Measurements from ENCODE around the gene C12orf57. TPM values are rescaled to one million over a fixed set of nuclear protein-coding genes. Genes with fewer than 3 reads are reported as not detected.
A peak's percentile ranks its signal among the peaks of the same experiment; 100 is the strongest.

The C12orf57 gene

GRCh38 chr12:6979021-6979420 is 35.2 kb downstream of the C12orf57 start:
- Histone ChIP-seq H3K36me3 (ENCODE audit: insufficient read depth, low read length) (peaks cover 59% of the 10 kb centered on the region), H3K9me3 (replicated peaks; ENCODE audit: low read length) (no peaks in the 10 kb centered on the region), H3K4me3 (ENCODE audit: low read length) (no peak overlapping the region), H3K4me2 (ENCODE audit: low read length) (no peak overlapping the region), H3K4me1 (ENCODE audit: control insufficient read depth, insufficient read depth, low read length) (no peaks in the 10 kb centered on the region), H3K9ac (ENCODE audit: low read depth, low read length) (no peak overlapping the region), H3K27me3 (ENCODE audit: control insufficient read depth, insufficient read depth, low read length) (no peaks in the 10 kb centered on the region)

- Histone ChIP-seq H3K9ac (ENCODE audit: low read depth, low read length) (no peak overlapping the region), H3K4me1 (ENCODE audit: control insufficient read depth, insufficient read depth, low read length) (no peaks in the 10 kb centered on the region), H3K4me2 (ENCODE audit: low read length) (no peak overlapping the region), H3K9me3 (replicated peaks; ENCODE audit: low read length) (no peaks in the 10 kb centered on the region), H3K4me3 (ENCODE audit: low read length) (no peak overlapping the region), H3K27me3 (ENCODE audit: control insufficient read depth, insufficient read depth, low read length) (no peaks in the 10 kb centered on the region), H3K36me3 (ENCODE audit: insufficient read depth, low read length) (peaks cover 59% of the 10 kb centered on the region)
Measured at GRCh38 chr12:6979453-6979852, 35.6 kb downstream of the C12orf57 start.

DNA sequence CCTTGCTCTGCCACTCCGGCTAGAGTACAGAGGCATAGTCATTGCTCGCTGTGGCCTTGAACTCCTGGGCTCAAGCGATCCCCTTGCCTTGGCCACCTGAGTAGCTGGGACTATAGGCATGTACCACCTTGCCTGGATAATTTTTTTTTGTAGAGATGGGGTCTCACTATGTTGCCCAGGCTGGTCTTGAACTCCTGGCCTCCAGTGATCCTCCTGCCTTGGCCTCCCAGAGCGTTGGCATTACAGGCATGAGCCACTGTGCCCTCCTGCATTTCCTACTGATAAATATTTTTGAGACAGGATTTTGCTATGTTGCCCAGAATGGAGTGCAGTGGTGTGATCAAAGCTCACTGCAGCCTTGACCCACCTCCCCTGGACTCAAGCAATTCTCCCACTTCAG is 36.3 kb downstream of the C12orf57 start:
- Histone ChIP-seq H3K4me1 (ENCODE audit: control insufficient read depth, insufficient read depth, low read length) (no peaks in the 10 kb centered on the region), H3K4me2 (ENCODE audit: low read length) (no peak overlapping the region), H3K36me3 (ENCODE audit: insufficient read depth, low read length) (peaks cover 54% of the 10 kb centered on the region), H3K4me3 (ENCODE audit: low read length) (no peak overlapping the region), H3K27me3 (ENCODE audit: control insufficient read depth, insufficient read depth, low read length) (no peaks in the 10 kb centered on the region), H3K9ac (ENCODE audit: low read depth, low read length) (no peak overlapping the region), H3K9me3 (replicated peaks; ENCODE audit: low read length) (no peaks in the 10 kb centered on the region)

GRCh38 chr12:6980740-6981139 is 36.9 kb downstream of the C12orf57 start:
- no peaks in the 10 kb centered on the region for H3K4me1 ChIP-seq (ENCODE audit: control insufficient read depth, insufficient read depth, low read length)
- no peaks in the 10 kb centered on the region for H3K9me3 ChIP-seq (replicated peaks; ENCODE audit: low read length)
- H3K9ac ChIP-seq (ENCODE audit: low read depth, low read length): no peak overlapping the region
- no peaks in the 10 kb centered on the region for H3K27me3 ChIP-seq (ENCODE audit: control insufficient read depth, insufficient read depth, low read length)
- peaks cover 47% of the 10 kb centered on the region for H3K36me3 ChIP-seq (ENCODE audit: insufficient read depth, low read length)
- no peak overlapping the region for H3K4me3 ChIP-seq (ENCODE audit: low read length)
- no peak overlapping the region for H3K4me2 ChIP-seq (ENCODE audit: low read length)

DNA sequence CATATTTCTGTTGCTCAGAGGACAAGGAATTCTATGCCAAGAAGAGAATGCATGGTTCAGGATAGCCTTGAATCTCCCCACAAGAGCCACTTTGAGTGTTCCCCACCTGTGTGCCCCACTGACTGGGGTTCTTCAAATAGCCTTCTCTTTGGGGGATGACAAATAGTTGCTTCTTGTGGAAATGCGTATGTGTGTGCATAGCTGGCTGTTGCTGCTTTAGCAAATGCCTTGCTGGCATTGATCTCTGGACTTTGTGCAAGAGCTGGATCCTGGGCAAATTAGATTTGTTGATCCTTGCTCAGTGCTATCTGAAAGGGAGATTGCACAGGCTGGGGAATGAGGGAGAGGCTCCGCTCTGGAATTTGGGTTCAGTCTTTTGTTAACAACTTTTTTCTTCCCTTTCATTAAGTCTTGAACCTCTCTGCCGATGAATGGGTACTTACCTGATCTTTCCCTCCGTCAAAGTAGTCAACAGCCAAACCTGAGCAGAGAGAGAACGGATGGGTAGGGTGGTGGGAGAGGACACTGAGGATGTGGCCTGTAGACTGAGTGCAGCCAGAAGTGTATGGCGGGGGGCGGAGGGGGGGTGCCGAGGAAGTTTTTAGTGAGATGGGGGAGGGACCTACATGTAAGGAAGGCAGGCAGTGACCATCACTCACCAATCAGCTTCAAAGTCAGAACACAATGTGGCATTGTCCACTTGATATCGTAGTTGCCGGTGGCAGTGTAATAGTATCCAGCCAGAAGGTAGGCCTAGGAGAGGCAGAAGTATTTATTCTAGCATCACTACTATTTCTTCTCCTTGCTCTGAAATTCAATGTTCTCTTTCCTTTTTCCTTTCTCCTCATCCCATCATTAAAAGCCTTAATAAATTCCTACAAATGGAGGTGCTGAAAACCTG is 37.6 kb downstream of the C12orf57 start:
- H3K4me3 ChIP-seq (ENCODE audit: low read length): no peak overlapping the region
- peaks cover 41% of the 10 kb centered on the region for H3K36me3 ChIP-seq (ENCODE audit: insufficient read depth, low read length)
- no peak overlapping the region for H3K4me2 ChIP-seq (ENCODE audit: low read length)
- H3K27me3 ChIP-seq (ENCODE audit: control insufficient read depth, insufficient read depth, low read length): no peaks in the 10 kb centered on the region
- H3K4me1 ChIP-seq (ENCODE audit: control insufficient read depth, insufficient read depth, low read length): no peaks in the 10 kb centered on the region
- H3K9ac ChIP-seq (ENCODE audit: low read depth, low read length): no peak overlapping the region
- no peaks in the 10 kb centered on the region for H3K9me3 ChIP-seq (replicated peaks; ENCODE audit: low read length)

- Histone ChIP-seq H3K9ac (ENCODE audit: low read depth, low read length) (no peak overlapping the region), H3K4me2 (ENCODE audit: low read length) (no peak overlapping the region), H3K4me3 (ENCODE audit: low read length) (no peak overlapping the region), H3K27me3 (ENCODE audit: control insufficient read depth, insufficient read depth, low read length) (no peaks in the 10 kb centered on the region), H3K36me3 (ENCODE audit: insufficient read depth, low read length) (peaks cover 31% of the 10 kb centered on the region), H3K9me3 (replicated peaks; ENCODE audit: low read length) (no peaks in the 10 kb centered on the region), H3K4me1 (ENCODE audit: control insufficient read depth, insufficient read depth, low read length) (no peaks in the 10 kb centered on the region)
Measured at GRCh38 chr12:6982532-6982931, 38.7 kb downstream of the C12orf57 start.

DNA sequence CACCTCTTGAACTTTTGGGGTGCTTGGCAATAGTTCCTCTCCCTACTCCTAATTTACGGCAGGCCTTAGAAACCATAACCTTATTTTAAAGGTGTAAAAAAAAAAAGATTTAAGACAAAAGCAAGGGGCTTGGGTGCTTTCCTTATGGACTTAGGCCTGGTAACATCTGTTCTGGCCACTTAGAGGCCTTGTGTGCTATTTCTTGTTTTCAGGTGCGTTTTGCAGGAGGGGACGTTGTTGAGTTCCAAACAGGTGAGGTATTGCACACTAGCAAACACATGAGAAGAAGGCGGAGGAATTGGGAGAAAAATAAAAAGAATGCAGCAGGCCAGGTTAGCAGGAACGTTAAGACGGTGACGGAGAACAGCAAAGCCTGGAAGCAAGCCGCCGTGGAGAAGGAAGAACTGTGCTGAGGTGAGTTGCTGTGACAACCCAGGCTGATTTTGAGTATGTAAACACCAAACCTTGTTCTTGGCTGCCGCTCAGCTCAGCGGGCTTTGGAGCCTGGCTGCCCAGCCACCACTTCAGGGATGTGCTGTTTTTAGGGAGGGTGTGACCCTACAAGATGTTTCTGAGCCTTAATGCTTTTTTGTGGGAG is 44.2 kb downstream of the C12orf57 start:
- no peaks in the 10 kb centered on the region for H3K9me3 ChIP-seq (replicated peaks; ENCODE audit: low read length)
- peaks cover 26% of the 10 kb centered on the region for H3K36me3 ChIP-seq (ENCODE audit: insufficient read depth, low read length)
- no peak overlapping the region for H3K9ac ChIP-seq (ENCODE audit: low read depth, low read length)

More for the DNA sequence above, 44.2 kb downstream of the C12orf57 start:
- Histone ChIP-seq H3K4me1 (ENCODE audit: control insufficient read depth, insufficient read depth, low read length) (no peaks in the 10 kb centered on the region), H3K4me2 (ENCODE audit: low read length) (no peak overlapping the region), H3K4me3 (ENCODE audit: low read length) (no peak overlapping the region), H3K27me3 (ENCODE audit: control insufficient read depth, insufficient read depth, low read length) (no peaks in the 10 kb centered on the region)

Small RNA genes lying within 50 kb of the gene (small RNA-seq; reads per million reads assigned to genes)
- gene MIR141 (4.3 reads per million, percentile 83 among the genes with 10 or more reads in this experiment), gene MIR200C (7.3 reads per million, percentile 89 among the genes with 10 or more reads in this experiment), gene RNU7-1 (not detected), gene SCARNA12 (5.5 reads per million, percentile 86 among the genes with 10 or more reads in this experiment)

All from skeletal muscle satellite cell (primary cell).